Measurements from ENCODE around the gene CAB39.
"Not testable (repeated sequence)": the region's sequence is repeated elsewhere in the genome, so short reads cannot be mapped to it uniquely, and the experiment has no call there.

Gene CAB39

GRCh38 chr2:230716588-230716987 lies 3.9 kb downstream of the CAB39 start:
- DNase-seq = no peak

- DNase-seq = no peak
Observed at GRCh38 chr2:230717600-230717999, 5.0 kb downstream of the CAB39 start.

GRCh38 chr2:230719340-230719739 lies 6.7 kb downstream of the CAB39 start:
- DNase-seq = no peak

GRCh38 chr2:230721712-230722111 lies 9.1 kb downstream of the CAB39 start:
- DNase-seq = peak; percentile 33 to 41

- no peak for DNase-seq
Observed at GRCh38 chr2:230722207-230722885, 9.7 kb downstream of the CAB39 start.

- no peak for DNase-seq
Observed at GRCh38 chr2:230723363-230723762, 10.7 kb downstream of the CAB39 start.

- DNase-seq = not testable (repeated sequence)
Observed at GRCh38 chr2:230724957-230725356, 12.3 kb downstream of the CAB39 start.

- no peak for DNase-seq
Observed at GRCh38 chr2:230731512-230731911, 18.9 kb downstream of the CAB39 start.

GRCh38 chr2:230732914-230733401 lies 20.3 kb downstream of the CAB39 start:
- no peak for DNase-seq

GRCh38 chr2:230734247-230735175 lies 21.9 kb downstream of the CAB39 start:
- DNase-seq = no peak

GRCh38 chr2:230735884-230736283 lies 23.2 kb downstream of the CAB39 start:
- DNase-seq = no peak

- DNase-seq = no peak
Observed at GRCh38 chr2:230737300-230737699, 24.7 kb downstream of the CAB39 start.

- no peak for DNase-seq
Observed at GRCh38 chr2:230737791-230738226, 25.2 kb downstream of the CAB39 start.

GRCh38 chr2:230738391-230738811 lies 25.8 kb downstream of the CAB39 start:
- DNase-seq = peak; percentile 33 to 59

GRCh38 chr2:230738924-230739323 lies 26.3 kb downstream of the CAB39 start:
- DNase-seq = no peak

GRCh38 chr2:230739961-230740360 lies 27.3 kb downstream of the CAB39 start:
- no peak for DNase-seq

GRCh38 chr2:230742781-230743180 lies 30.1 kb downstream of the CAB39 start:
- DNase-seq = no peak

GRCh38 chr2:230746213-230746612 lies 33.6 kb downstream of the CAB39 start:
- no peak for DNase-seq

- DNase-seq = no peak
Observed at GRCh38 chr2:230748087-230748486, 35.4 kb downstream of the CAB39 start.

GRCh38 chr2:230749111-230749510 lies 36.5 kb downstream of the CAB39 start:
- no peak for DNase-seq

- no peak for DNase-seq
Observed at GRCh38 chr2:230751062-230751461, 38.4 kb downstream of the CAB39 start.

GRCh38 chr2:230754200-230754599 lies 41.6 kb downstream of the CAB39 start:
- no peak for DNase-seq

- no peak for DNase-seq
Observed at GRCh38 chr2:230757476-230757875, 44.8 kb downstream of the CAB39 start.

Data from AML-193 (cell line).